GM10248 (cell line): ENCODE data around the gene ZBTB3.

ENCODE experiments used
- CTCF ChIA-PET: fragments of 300-600 bp; sonication (Branson Sonifier 250); formaldehyde crosslinking; extraction: SDS; loops from one replicate; lab custom pipeline; 2021; ENCODE audit warnings: antibody characterized with exemption; lab: Yijun Ruan, JAX
- POLR2A ChIA-PET: fragments of 350-650 bp; sonication (Branson Sonifier 250); formaldehyde crosslinking; extraction: SDS; loops from one replicate; lab custom pipeline; 2020; ENCODE audit warnings: antibody characterized with exemption; lab: Yijun Ruan, JAX
- DNase-seq: peaks from one replicate; pipeline ENCODE4 v3.0.0; 2012; ENCODE audit errors: extremely low spot score
- TF ChIP-seq, protein P1 (sequence below): IDR thresholded peaks from 2 replicates; pipeline ENCODE4 v1.5.1; 2012; ENCODE audit warnings: mild to moderate bottlenecking, low read depth; ENCODE audit errors: extremely low read depth, missing control alignments, control extremely low read depth

The ZBTB3 gene

GRCh38 chr11:62709247-62710000, 44.5 kb downstream of the ZBTB3 start:
- DNase-seq: peak; percentile 93
- CTCF ChIA-PET: interaction anchor here (1.0 to 9.1 kb wide), 11 partner anchors 15 to 153 kb away, joined by 3 to 79 read pairs (median 5); partner anchors contain the start of genes C11orf98, CSKMT, HNRNPUL2 and LRRN4CL
- POLR2A ChIA-PET: interaction anchor here (0.6 to 4.3 kb wide), 10 partner anchors 18 to 146 kb away, joined by 3 to 18 read pairs (median 5); partner anchors contain the start of genes C11orf98, CSKMT, HNRNPUL2 and TMEM179B
- TF ChIP-seq, protein P1, sequence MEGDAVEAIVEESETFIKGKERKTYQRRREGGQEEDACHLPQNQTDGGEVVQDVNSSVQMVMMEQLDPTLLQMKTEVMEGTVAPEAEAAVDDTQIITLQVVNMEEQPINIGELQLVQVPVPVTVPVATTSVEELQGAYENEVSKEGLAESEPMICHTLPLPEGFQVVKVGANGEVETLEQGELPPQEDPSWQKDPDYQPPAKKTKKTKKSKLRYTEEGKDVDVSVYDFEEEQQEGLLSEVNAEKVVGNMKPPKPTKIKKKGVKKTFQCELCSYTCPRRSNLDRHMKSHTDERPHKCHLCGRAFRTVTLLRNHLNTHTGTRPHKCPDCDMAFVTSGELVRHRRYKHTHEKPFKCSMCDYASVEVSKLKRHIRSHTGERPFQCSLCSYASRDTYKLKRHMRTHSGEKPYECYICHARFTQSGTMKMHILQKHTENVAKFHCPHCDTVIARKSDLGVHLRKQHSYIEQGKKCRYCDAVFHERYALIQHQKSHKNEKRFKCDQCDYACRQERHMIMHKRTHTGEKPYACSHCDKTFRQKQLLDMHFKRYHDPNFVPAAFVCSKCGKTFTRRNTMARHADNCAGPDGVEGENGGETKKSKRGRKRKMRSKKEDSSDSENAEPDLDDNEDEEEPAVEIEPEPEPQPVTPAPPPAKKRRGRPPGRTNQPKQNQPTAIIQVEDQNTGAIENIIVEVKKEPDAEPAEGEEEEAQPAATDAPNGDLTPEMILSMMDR: peak; percentile 9

DNA sequence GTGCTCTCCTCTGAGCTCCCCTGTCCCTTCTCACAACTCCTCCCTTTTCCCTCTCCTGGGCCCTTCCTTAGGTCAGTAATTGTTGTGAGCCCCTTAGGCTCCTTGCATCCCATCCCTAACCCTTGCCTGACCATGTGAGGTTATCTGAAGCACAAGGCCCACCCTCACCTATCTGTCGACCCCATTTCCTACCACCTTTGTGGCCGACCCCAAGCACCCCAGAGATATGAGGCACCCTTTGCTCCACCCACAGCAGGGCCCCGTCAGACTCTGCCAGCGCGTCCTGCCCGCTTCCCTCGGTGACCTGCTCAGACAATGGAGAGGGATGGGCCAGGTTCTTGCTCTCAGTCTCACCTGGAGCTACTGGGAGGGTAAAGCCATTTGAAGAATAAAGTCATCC, 45.2 kb downstream of the ZBTB3 start:
- TF ChIP-seq, protein P1: no peak
- ChIA-PET POLR2A (interaction anchor here (0.6 to 4.3 kb wide), 11 partner anchors 19 to 147 kb away, joined by 3 to 18 read pairs (median 5); partner anchors contain the start of genes C11orf98, CSKMT, HNRNPUL2 and MTA2), CTCF (interaction anchor here (1.0 to 9.1 kb wide), 10 partner anchors 15 to 153 kb away, joined by 3 to 79 read pairs (median 4); partner anchors contain the start of genes C11orf98, CSKMT, HNRNPUL2 and LRRN4CL)
- DNase-seq: no peak

- ChIA-PET POLR2A (interaction anchor here (0.6 to 4.3 kb wide), 8 partner anchors 19 to 147 kb away, joined by 3 to 18 read pairs (median 6); partner anchors contain the start of genes C11orf98, CSKMT, HNRNPUL2 and MTA2), CTCF (interaction anchor here (1.0 to 9.1 kb wide), 9 partner anchors 14 to 166 kb away, joined by 3 to 79 read pairs (median 5); partner anchors contain the start of genes C11orf98, CSKMT, LRRN4CL and TUT1)
- TF ChIP-seq, protein P1: no peak
- no peak for DNase-seq
These were observed 45.6 kb downstream of the ZBTB3 start for GRCh38 chr11:62708392-62708791.

DNA sequence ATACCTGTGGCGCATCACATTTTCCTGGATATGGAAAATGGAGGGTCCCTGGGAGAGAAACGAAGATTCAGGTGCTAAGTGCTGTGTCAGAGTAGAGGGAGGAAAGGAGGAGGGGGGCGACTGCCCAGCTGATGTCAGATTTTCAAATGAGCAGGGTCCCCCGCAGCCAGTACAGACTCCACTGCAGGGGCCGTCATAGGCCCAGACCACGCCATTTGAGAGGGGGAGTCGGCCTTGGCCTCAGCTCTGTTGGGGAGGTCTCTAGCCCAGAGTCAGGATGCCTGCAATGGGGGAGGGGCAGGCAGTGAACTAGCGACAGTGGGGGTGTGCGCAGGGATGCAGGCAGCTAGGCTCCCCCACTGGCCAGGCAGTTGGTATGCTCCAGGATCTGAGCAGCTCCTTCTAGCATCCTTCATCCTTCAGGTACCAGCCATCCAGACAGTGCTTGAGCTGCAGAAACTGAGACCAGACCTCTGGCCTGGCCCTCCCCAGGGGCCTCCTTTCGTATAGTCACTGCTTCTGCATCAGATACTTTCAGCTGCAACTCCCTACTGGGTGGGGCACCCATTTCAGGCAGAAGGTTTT, 46.6 kb downstream of the ZBTB3 start, which contains the start of the genes BSCL2 and GNG3:
TSS of gene BSCL2 (minus strand) at position 148 of the 585 bp plus-strand sequence. CDS start 229 bp downstream, outside the sequence.
TSS of gene GNG3 (plus strand) at position 400 of the 585 bp plus-strand sequence. CDS start 620 bp downstream, outside the sequence.
- TF ChIP-seq, protein P1: no peak
- ChIA-PET POLR2A (interaction anchor here (0.9 to 3.3 kb wide), 4 partner anchors 20 to 148 kb away, joined by 4 to 14 read pairs (median 4); partner anchors contain the start of genes HNRNPUL2 and TUT1), CTCF (interaction anchor here (1.2 to 9.1 kb wide), 8 partner anchors 10 to 165 kb away, joined by 3 to 79 read pairs (median 5); partner anchors contain the start of genes INTS5 and LRRN4CL)
- DNase-seq: no peak

DNA sequence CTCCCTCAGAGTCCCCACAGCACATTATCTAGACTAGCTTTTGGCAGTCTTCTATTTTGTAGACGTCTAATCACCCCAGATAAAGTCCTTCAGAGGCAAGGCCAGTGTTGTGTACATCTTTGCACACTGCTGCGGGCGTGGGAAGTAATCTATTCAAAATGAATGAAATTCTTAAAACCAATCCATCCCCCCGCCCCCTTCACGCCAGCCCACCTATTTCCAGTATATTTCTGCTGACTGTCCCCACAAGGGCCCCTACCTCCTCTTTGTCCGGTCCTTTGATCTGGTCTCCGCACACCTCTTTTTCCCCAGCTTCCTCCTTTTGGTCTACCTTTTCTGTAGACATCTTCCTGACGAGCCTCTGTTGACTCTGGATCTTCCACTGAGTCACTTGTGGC, 47.1 kb downstream of the ZBTB3 start:
- ChIA-PET CTCF (interaction anchor here (1.2 to 9.1 kb wide), 9 partner anchors 9 to 243 kb away, joined by 3 to 79 read pairs (median 4); partner anchors contain the start of gene INTS5), POLR2A (interaction anchor here (0.9 to 1.9 kb wide), 2 partner anchors 41 to 134 kb away, joined by 6 to 17 read pairs; partner anchors contain the start of genes C11orf98 and CSKMT)
- TF ChIP-seq, protein P1: no peak
- no peak for DNase-seq
